GM21423 (cell line): ENCODE results near the gene GJD3.
A peak's percentile ranks its signal among the peaks of the same experiment; 100 is the strongest.

ENCODE experiments used
- ATAC-seq: cut with Tn5 transposase; IDR thresholded peaks from one replicate; pipeline ENCODE4 v1.9.1; 2021; ENCODE audit warnings: mild to moderate bottlenecking, moderate library complexity; ENCODE audit not compliant: unreplicated experiment

Gene GJD3

DNA sequence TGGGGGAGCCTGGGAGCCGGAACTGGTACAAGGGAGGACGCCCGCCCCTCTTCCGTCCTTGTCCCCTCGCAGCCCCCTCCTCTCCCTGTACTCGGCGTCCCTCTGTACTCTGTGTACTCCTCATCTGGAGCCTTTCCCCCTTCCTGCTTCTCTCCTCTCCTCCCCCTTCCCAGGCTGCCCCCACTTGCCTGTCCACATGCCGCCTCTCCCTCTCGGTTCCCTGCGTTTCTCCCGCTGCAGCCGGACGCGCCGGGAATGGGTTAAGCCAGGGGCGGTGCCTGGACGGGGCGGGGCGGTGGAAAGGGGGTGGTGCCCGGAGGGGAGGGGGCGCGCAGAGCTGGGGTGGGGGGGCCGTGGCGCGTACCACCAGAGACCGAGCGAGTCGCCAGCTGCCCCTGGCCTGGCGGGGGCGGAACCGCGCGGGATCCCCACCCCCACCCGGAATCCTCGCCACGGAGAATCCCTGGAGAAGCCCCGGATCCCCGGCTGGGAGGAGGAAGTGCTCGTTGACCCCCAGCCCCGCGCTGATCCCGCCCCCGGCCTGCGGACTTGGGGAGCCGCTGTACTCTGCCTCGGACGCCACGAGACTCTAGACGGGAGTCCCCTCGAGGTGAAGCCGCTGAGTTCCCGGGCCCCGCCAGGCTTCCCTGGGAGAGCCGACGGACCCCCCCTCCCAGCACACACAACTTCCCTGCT lies 22.6 kb downstream of the GJD3 start:
- no peak for ATAC-seq

- ATAC-seq, result peak; percentile 60
Measured at GRCh38 chr17:40340880-40341807, 23.4 kb downstream of the GJD3 start.

- ATAC-seq, result no peak
Measured at GRCh38 chr17:40340327-40340726, 24.2 kb downstream of the GJD3 start.

DNA sequence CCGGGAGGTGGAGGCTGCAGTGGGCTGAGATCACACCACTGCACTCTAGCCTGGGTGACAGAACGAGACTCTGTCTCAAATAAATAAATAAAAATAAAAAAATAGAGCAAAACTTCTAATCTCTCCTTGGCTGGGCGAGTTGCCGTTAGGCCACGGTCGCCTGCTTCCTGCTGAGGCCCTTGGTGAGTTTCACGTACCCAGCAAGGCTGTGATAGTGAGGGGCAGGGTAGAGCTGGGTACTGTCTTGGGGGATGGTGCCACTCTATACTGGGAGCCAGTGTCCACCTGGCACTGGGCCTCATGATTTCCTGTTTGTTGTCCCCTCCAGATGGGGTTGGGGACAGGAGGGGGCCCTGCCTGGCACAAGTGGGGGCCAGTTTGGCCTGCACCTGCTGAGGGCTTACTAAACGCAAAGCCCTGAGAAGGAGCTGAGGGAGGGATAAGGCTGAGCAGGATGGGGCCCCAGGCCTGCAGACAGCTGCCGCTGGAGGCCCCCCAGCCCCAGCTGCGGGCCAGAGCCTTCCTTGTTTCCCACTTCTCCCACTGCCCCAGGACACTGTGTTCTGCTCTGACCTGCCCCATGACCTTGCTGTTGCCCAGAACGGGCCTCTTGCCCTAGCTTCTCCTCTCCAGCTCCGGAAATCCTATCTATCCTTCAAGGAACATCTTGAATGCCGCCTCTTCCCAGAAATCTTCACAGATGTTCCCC lies 25.4 kb downstream of the GJD3 start:
- no peak for ATAC-seq

DNA sequence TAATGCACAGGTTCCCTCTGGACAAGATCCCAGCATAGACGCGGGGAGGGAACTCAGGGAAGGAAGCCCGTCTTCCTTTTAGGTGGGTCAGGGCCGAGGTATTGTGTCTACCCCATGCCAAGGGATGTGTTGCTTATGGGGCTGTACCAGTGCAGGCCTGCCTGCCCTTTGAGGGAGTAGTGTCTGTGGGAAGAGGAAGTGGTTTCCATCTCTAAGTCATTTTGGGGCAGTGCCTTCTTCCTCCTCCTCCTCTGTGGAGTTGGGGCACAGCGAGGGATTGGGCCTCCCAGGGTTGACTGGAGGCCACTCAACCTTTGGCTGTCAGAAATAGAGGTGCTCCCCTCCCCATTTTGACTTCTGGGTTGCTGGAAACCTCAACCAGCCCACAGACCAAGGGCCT lies 26.5 kb downstream of the GJD3 start:
- ATAC-seq, result no peak

GRCh38 chr17:40337351-40337750 lies 27.2 kb downstream of the GJD3 start:
- no peak for ATAC-seq

DNA sequence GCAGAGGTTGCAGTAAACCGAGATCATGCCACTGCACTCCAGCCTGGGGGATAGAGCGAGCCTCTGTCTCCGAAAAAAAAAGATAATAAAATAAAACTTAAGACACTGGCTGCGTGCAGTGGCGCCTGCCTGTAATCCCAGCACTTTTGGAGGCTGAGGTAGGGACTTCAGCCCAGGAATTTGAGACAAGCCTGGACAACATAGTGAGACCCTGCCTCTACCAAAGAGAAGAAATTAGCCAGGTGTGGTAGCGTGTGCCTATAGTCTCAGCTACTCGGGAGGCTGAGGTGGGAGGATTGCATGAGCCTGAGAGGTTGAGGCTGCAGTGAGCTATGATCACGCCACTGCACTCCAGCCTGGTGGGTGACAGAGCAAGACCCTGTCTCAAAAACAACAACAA lies 28.9 kb downstream of the GJD3 start:
- no peak for ATAC-seq

DNA sequence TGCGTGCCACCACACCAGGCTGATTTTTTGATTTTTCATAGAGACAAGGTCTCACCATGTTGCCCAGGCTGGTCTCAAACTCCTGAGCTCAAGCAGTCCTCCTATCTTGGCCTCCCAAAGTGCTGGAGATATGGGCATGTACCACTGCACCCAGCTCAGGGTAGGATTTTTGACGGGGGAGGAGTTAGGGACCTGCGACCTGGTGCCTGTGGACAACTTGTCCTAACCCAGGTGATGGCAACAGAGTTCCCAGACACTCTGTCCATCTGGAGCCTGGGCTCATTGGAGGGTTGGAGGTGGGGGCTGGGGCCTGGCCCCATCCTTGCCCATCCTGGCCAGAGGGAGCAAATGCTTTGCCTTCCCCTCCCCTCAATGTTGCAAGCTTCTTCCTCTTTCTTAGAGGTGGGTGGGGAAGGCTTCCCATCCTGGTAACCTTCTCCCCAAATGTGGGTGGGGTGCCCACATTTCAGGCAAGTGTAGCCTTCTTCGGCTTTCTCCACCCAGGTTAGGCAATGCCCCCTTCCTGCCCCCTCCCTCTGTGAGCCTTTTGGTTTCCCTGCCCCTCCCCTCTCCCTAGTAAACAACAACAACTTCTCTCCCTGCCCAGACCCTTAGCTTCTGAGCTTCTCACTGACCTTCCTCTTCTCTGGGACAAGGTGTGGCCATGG lies 30.6 kb downstream of the GJD3 start:
- no peak for ATAC-seq

DNA sequence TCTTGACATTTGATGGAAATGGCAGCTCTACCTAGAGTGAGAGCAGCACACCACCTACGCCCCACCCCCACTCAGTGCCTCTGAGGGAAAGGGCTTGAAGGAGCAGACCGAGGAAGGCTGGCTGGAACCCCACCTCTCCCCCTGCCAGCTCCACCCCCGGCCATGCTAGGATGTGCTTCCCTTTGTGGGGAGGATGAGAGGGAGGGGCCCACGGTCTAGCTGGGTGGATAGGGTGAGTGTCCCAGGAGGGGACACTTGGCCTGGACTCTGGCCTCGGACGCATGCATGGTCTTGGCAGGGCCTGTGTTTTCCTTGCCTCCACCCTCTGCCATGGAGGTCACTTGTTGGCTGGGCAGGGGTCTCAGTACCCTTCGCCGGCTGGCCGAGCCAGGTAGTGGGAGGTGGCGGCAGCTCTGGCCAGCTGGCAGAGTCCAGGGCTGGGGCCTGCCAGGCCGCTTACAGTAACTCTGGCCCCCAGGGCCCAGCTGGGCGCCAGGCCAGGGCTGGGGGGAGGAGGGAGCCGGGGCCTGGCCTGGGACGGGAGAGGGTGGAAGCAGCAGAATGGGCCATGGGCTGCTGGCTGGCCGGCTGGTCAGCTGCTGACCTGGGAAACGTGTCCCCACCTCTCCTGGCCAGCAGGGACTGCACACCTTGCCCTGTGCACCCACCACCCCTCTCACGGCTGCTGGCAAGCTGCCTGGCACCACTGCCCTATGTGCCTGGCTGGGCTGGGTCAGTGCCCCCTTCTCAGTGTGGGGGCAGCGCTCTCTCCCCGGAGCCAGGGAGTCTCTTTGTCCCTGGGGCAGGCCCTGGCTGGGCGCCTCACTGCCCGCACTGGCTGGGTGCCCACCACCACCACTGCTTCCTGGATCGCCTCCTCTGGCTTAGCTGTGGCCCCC lies 32.5 kb downstream of the GJD3 start:
- ATAC-seq, result no peak

- ATAC-seq, result no peak
Measured at GRCh38 chr17:40330850-40331470, 33.6 kb downstream of the GJD3 start.

DNA sequence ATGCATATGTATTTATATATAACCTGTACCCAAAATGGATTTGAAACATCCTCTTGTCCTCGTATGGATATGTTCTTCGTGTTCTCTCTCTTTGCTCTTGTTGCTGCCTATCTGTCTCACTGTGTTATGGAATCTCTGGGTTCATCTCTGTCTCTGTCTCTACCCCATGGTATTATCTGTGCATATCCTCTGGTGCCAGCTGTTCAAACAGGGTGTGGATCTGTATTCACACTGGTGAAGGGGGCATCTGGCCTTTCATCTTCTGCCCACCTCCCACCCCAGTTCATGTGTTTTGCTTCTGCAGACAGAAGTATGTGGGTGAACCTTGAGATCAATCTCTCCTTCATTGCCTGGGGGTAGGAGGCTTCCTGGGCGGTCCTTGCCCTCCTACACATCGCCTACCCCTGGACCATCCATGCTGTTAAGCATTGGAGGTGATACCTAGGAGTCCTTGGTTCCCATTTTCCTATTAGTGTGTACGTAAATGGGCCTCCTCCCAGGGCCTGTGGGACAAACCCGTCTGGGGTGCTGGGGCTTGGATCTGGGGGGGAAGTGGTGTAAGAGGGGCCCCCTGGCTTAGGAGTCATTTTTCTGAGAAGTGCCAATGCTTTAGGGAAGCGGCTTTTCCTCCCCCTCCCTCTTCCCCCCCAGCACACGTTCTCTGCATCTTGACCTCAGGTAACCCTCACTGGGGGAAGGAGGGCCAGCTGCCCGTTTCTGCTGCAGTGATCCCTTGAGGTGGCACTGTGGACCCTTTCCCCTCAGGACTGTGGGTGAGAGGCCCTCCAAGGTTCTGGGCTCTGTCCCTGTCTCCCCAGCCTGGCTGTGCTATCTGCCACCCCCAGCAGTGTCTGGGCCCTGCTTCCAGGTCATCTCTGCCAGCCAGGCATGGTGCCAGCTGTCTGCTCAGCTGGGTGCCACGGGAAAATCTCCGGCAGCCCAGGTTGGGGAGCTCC lies 34.4 kb downstream of the GJD3 start:
- no peak for ATAC-seq

DNA sequence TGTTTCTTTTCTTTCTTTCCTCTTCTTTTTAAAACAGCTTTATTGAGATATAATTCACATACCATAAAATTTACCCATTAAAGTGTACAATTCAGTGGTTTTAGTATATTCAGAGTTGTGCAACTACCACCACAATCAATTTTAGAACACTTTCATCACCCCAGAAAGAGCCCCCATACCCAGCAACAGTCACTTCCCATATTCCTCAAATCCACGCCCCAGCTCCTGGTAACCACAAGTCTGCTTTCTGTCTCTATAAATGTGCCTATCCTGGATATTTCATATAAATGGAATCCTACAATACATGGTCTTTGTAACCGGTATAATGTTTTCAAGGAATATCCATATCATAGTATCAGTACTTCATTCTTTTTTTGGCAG lies 36.2 kb downstream of the GJD3 start:
- no peak for ATAC-seq

- no peak for ATAC-seq
Measured at GRCh38 chr17:40327735-40328385, 36.7 kb downstream of the GJD3 start.

DNA sequence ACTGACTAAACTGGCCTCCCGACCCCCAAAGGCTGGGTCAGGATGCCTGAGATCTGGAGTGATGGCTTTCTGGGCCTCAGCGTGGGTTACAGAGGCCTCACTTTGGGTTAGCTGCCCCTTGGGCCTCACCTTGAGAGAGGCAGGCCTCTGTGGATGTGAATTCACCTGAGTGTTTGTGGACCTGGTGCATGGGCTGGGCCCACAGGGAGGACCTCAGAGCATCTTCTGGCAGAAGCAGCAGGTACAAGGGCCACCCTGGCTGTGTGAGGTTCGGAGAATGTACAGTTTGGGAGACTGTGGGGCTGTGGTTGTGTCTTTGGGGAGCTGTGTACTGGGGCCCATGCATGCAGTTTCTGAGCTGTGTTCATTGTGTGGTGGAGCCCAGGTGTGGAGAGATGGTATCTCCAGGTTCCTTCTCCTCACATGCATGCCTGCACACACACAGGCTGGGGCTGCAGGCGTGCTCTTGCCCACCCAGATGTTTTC lies 37.2 kb downstream of the GJD3 start:
- no peak for ATAC-seq

GRCh38 chr17:40326832-40327199 lies 37.7 kb downstream of the GJD3 start:
- no peak for ATAC-seq

DNA sequence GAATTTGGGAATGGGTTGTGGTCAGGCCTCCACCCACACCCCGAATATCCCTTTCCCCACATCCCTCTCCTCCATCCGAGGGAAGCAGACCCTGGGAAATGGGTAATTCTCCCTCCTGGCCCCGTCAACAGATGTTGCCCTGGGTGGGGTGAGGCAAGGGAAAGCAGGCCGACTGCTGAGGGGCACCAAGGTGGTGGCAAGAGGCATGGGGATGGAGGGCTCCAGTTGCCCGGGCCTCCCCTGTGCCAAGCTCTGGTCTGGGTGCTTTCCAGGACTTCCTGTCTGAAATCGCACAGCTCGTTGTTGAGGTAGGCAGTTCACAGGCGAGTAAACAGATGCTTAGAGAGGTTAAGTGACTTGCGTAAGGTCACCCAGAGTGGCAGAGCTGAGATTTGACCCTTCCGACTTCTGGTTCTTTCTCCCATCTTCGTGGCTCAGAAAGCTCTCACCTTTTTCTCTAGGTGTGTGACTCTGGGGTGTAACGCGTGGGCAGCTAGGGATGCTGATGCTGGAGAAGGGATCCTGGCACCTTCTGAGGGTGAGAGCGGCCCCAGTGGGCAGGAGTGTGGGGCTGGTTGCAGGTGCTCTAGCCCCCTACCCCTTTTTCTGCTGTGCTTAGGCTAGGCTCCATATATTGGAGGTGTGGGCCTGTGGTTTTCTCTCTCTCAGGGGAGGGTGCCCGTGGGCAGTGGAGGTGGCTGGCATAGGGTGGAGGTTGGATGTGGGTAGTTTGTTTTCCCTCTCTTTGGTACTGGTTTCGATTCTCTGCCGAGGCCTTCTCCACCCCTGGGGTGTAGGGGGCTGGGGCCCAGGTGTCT lies 38.3 kb downstream of the GJD3 start:
- no peak for ATAC-seq
